Mucosa of descending colon (tissue), 3 donors: ENCODE data around the gene CPLX3. TPM values are rescaled to one million over a fixed set of nuclear protein-coding genes. Genes with fewer than 3 reads are reported as not detected.

ENCODE experiments used
- ATAC-seq: fragments of 200-7000 bp; cut with Tn5 transposase; one replicate; pipeline ENCODE4 v1.9.1; 2020; ENCODE audit warnings: mild to moderate bottlenecking, moderate library complexity
- DNase-seq, 3 donors: peaks; one replicate each; pipeline ENCODE4 v3.0.0-alpha.2; 2020
- H3K36me3 ChIP-seq: fragments of 200-600 bp; one replicate; pipeline ENCODE4 v1.8.0; 2021; ENCODE audit warnings: low read depth, mild to moderate bottlenecking
- H3K4me1 ChIP-seq: fragments of 200-600 bp; one replicate; pipeline ENCODE4 v1.8.0; 2021; ENCODE audit warnings: low read depth, mild to moderate bottlenecking
- H3K4me3 ChIP-seq: fragments of 200-600 bp; one replicate; pipeline ENCODE4 v1.8.0; 2021; ENCODE audit warnings: mild to moderate bottlenecking
- H3K9me3 ChIP-seq: fragments of 200-600 bp; one replicate; pipeline ENCODE4 v1.8.0; 2021; ENCODE audit warnings: mild to moderate bottlenecking
- CTCF ChIP-seq: fragments of 200-600 bp; IDR thresholded peaks from one replicate; pipeline ENCODE4 v1.8.0; 2022; ENCODE audit warnings: antibody characterized with exemption, mild to moderate bottlenecking
- intact Hi-C, 2 donors: fragments of 100-400 bp; cut with DNase I in 1 of 2; cut with micrococcal nuclease in 1 of 2; formaldehyde crosslinking; loops; one replicate each; pipeline versions ENCODE4 v1.11.0 to v1.11.1; 2022; cut with DNase I, micrococcal nuclease
- total RNA-seq, 3 donors: library from RNA; stranded (reverse); fragmentation: NEBNext Ultra II Directional in 2 of 3; extraction: Animal tissue kit (Norgen Biotek cat#: 25700) in 2 of 3; gene quantifications; one replicate each; pipeline versions ENCODE4 v1.2.1 to v1.2.4, GENCODE V29; 2021 to 2023
- donor health status: DM: no; HTN: no; CAD: no; lungs with moderate emphysema.
- donor health status: DM: no; HTN: no; CAD: no.
- donor health status: DM: no; HTN: yes; CAD: no.

The CPLX3 gene
- total RNA-seq, 3 donors from 2014 or later, result 0.16 to 0.19 TPM; not detected in 1

- Histone ChIP-seq H3K4me1 (peaks cover 34% of the 10 kb centered on the region), H3K36me3 (no peaks in the 10 kb centered on the region), H3K4me3 (no peak within 1 kb of the TSS), H3K9me3 (no peaks in the 10 kb centered on the region)
- ATAC-seq, result no peak
- DNase-seq, result no peak
- no peak for TF ChIP-seq CTCF
- intact Hi-C loops, result no loop called here
Observed at GRCh38 chr15:74812533-74812932, 13.9 kb upstream of the CPLX3 start, which contains the start of gene LMAN1L. LMAN1L (plus strand) TSS chr15:74812835; CDS start chr15:74812855, 20 bp downstream.

- intact Hi-C loops, result no loop called here
- Histone ChIP-seq H3K36me3 (no peaks in the 10 kb centered on the region), H3K4me1 (peaks cover 33% of the 10 kb centered on the region), H3K9me3 (no peaks in the 10 kb centered on the region), H3K4me3 (no peak overlapping the region)
- ATAC-seq, result peak; percentile 46
- peak; percentile 80 to 87 (median 83) for DNase-seq
- TF ChIP-seq CTCF, result no peak
Observed at GRCh38 chr15:74815121-74815934, 11.1 kb upstream of the CPLX3 start.

GRCh38 chr15:74815961-74816360, 10.5 kb upstream of the CPLX3 start:
- TF ChIP-seq CTCF, result no peak
- DNase-seq (no peak), ATAC-seq (no peak)
- Histone ChIP-seq H3K4me1 (peaks cover 33% of the 10 kb centered on the region), H3K4me3 (no peak overlapping the region), H3K9me3 (no peaks in the 10 kb centered on the region), H3K36me3 (no peaks in the 10 kb centered on the region)
- intact Hi-C loops, result no loop called here

GRCh38 chr15:74816624-74817369, 9.6 kb upstream of the CPLX3 start:
- Histone ChIP-seq H3K4me3 (no peak overlapping the region), H3K36me3 (no peaks in the 10 kb centered on the region), H3K4me1 (peaks cover 33% of the 10 kb centered on the region), H3K9me3 (no peaks in the 10 kb centered on the region)
- TF ChIP-seq CTCF, result no peak
- intact Hi-C loops, result no loop called here
- peak; percentile 46 for ATAC-seq
- peak in 1 of 3 donors; percentile 50 for DNase-seq

GRCh38 chr15:74817370-74817737, 9.1 kb upstream of the CPLX3 start:
- peak in 2 of 3 donors; percentile 63 to 76 for DNase-seq
- intact Hi-C loops, result no loop called here
- peak; percentile 71 for ATAC-seq
- H3K4me3 ChIP-seq, result no peak overlapping the region
- no peaks in the 10 kb centered on the region for H3K9me3 ChIP-seq
- TF ChIP-seq CTCF, result no peak
- no peaks in the 10 kb centered on the region for H3K36me3 ChIP-seq
- H3K4me1 ChIP-seq, result peaks cover 33% of the 10 kb centered on the region
